HG03354 (cell line): Measurements from ENCODE around the gene CSNK1A1.
A peak's percentile ranks its signal among the peaks of the same experiment; 100 is the strongest.
"Not testable (repeated sequence)": the region's sequence is repeated elsewhere in the genome, so short reads cannot be mapped to it uniquely, and the experiment has no call there.

Experiments used
- ATAC-seq: cut with Tn5 transposase; IDR thresholded peaks from one replicate; pipeline ENCODE4 v1.9.1; 2021; ENCODE audit warnings: mild to moderate bottlenecking; ENCODE audit not compliant: unreplicated experiment, poor library complexity, severe bottlenecking

CSNK1A1 gene

DNA sequence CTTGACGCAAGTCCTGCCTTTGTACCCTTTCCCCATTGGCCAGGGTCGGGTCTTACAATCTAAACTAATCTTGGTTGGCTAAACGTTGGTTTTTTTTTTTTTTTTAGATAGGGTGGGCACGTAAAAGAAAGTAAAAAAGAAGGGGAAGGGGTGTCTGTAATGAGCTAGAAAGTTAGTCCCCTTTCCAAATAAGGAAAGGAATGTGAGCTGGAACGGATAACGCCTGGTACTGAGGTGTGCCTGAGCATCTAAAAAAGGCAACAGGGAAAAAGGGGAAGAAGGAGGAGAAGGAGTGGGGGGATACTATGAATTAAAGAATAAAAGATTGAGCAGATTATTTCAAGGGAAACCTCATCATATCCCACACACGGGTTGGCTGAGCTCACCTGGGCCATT is 105.9 kb downstream of the CSNK1A1 start:
- no peak for ATAC-seq

DNA sequence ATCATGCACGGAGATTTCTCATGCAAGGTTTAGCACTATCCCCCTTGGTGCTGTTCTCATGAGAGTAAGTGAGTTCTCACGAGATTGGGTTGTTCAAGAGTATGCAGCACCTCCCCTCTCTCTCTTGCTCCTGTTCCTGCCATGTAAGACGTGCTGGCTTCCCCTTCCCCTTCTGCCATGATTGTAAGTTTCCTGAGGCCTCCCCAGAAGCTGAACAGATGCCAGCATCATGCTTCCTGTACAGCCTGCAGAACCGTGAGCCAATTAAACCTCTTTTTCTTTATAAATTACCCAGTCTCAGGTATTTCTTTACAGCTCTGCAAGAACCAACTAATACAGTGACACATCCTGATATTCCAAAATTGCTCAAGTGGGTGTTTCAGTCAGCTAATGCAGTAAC is 106.8 kb downstream of the CSNK1A1 start:
- ATAC-seq = not testable (repeated sequence)

DNA sequence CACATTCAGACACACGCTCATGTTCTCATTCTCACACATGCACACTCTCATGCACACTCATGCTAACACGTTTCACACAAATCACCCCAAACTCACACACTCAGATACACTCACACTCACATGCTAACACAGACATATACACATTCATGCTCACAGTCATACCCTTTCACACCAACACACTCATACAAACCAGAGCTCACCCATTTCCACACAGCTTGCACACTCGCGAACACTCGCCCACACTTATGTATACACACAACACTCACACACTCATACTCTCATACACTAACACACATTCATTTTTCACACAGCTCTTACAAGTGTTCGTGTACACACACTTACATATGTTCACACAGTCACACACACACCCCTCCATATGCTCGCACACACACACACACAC is 108.0 kb downstream of the CSNK1A1 start:
- ATAC-seq = no peak

DNA sequence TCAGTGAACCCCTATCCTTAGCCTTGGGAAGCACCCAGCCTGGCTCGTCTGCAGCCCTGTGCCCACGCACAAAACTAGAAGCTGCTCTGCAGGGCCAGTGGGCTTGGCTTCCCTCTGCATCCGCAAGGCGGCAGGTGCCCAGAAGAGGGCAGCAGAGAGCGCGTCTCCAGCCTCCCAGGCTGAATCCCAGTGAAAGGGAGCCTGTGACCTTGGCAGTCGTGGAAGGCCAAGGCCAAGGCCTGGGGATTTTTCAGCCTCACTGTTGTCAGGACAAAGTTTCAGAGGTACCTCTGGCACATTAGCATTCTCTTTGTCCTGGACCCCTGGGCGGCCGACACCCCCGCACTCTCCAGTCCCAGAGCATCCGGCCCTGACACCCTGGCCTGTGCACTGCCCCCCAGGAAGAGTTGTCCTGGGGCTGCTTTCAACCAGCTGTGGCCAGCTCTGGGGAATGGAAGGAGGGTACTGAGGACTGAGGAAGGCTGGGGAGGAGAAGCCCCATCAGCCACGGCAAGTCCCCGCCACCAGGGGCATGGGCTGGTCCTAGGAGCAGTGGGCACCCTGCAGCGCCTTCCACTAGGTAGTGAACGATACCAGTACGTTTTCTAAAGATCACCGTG is 108.6 kb downstream of the CSNK1A1 start:
- peak; percentile 85 for ATAC-seq
